Stomach (tissue), 4 donors: Measurements from ENCODE around the gene WFDC1.

Experiments
- CTCF ChIP-seq, 7 experiments: fragments of 450-650 bp in 4 of 7; fragments of 200-600 bp in 3 of 7; sonication (generic) in 3 of 7; IDR thresholded peaks; one replicate each; pipeline ENCODE4 v1.5.1; 2016 to 2019; ENCODE audit warnings: antibody characterized with exemption in 7 of 7, control low read depth in 2 of 7, mild to moderate bottlenecking in 1 of 7
- EP300 ChIP-seq: sonication (generic); formaldehyde crosslinking; IDR thresholded peaks from one replicate; pipeline ENCODE4 v1.6.1; 2017; ENCODE audit warnings: antibody characterized with exemption
- POLR2A ChIP-seq, 4 donors: fragments of 450-650 bp; IDR thresholded peaks; one replicate each; pipeline ENCODE4 v1.6.1; 2016; ENCODE audit warnings: antibody characterized with exemption in 4 of 4, control low read depth in 2 of 4, mild to moderate bottlenecking in 1 of 4, moderate library complexity in 1 of 4
- POLR2AphosphoS5 ChIP-seq, 3 donors: sonication (generic); formaldehyde crosslinking; IDR thresholded peaks; one replicate each; pipeline ENCODE4 v1.6.1; 2016; ENCODE audit warnings: antibody characterized with exemption in 3 of 3

- TF ChIP-seq CTCF (IDR thresholded peaks at IDR 0.05) (no peak), POLR2A (IDR thresholded peaks at IDR 0.05) (no peak), POLR2AphosphoS5 (IDR thresholded peaks at IDR 0.05) (no peak), EP300 (no peak)
These were observed 47.3 kb upstream of the WFDC1 start for GRCh38 chr16:84247331-84247730.
